NCI-H345 treated with DMSO at 0.1 percent for 48 hours (cell line): ENCODE measurements around the gene PRF1.
"Not testable (repeated sequence)": the region's sequence is repeated elsewhere in the genome, so short reads cannot be mapped to it uniquely, and the experiment has no call there.

ENCODE experiments used
- DNase-seq: peaks from one replicate; lab custom pipeline; 2025; ENCODE audit not compliant: unreplicated experiment; lab: John Stamatoyannopoulos, UW

PRF1 gene

GRCh38 chr10:70602665-70603448 lies at the start of gene PRF1:
Gene PRF1 (minus strand): TSS chr10:70602741. CDS start chr10:70600902, 1,839 bp downstream.
- DNase-seq, result no peak

GRCh38 chr10:70651661-70652060 lies 49.1 kb upstream of the PRF1 start:
- DNase-seq, result no peak

GRCh38 chr10:70650718-70651117 lies 48.2 kb upstream of the PRF1 start:
- DNase-seq, result no peak

- no peak for DNase-seq
These were observed 47.6 kb upstream of the PRF1 start for GRCh38 chr10:70650104-70650503.

- no peak for DNase-seq
These were observed 47.0 kb upstream of the PRF1 start for GRCh38 chr10:70649526-70649925.

- DNase-seq, result no peak
These were observed 45.9 kb upstream of the PRF1 start for GRCh38 chr10:70648427-70648826.

- no peak for DNase-seq
These were observed 44.5 kb upstream of the PRF1 start for GRCh38 chr10:70647086-70647485.

GRCh38 chr10:70644959-70645358 lies 42.4 kb upstream of the PRF1 start:
- DNase-seq, result not testable (repeated sequence)

GRCh38 chr10:70643272-70643671 lies 40.7 kb upstream of the PRF1 start:
- not testable (repeated sequence) for DNase-seq

GRCh38 chr10:70639640-70640383 lies 37.3 kb upstream of the PRF1 start:
- not testable (repeated sequence) for DNase-seq

GRCh38 chr10:70634515-70634914 lies 32.0 kb upstream of the PRF1 start:
- DNase-seq, result not testable (repeated sequence)

GRCh38 chr10:70634011-70634410 lies 31.5 kb upstream of the PRF1 start:
- DNase-seq, result no peak

GRCh38 chr10:70631735-70632134 lies 29.2 kb upstream of the PRF1 start:
- DNase-seq, result not testable (repeated sequence)

GRCh38 chr10:70629338-70629737 lies 26.8 kb upstream of the PRF1 start:
- no peak for DNase-seq

GRCh38 chr10:70626056-70626455 lies 23.5 kb upstream of the PRF1 start:
- no peak for DNase-seq

GRCh38 chr10:70622981-70623844 lies 20.7 kb upstream of the PRF1 start:
- DNase-seq, result no peak

- DNase-seq, result no peak
These were observed 20.0 kb upstream of the PRF1 start for GRCh38 chr10:70622541-70622940.

GRCh38 chr10:70621503-70622078 lies 19.1 kb upstream of the PRF1 start:
- DNase-seq, result no peak

GRCh38 chr10:70620020-70620289 lies 17.4 kb upstream of the PRF1 start:
- DNase-seq, result no peak

- DNase-seq, result no peak
These were observed 16.9 kb upstream of the PRF1 start for GRCh38 chr10:70619271-70620019.

GRCh38 chr10:70618663-70619062 lies 16.1 kb upstream of the PRF1 start:
- no peak for DNase-seq
